Activated T-helper 2 cell treated with anti-CD3 and anti-CD28 coated beads, Interferon-gamma antibody, Interleukin-2, Interleukin-4, amounts not matched to agents 10 μg/mL and 5 μg/mL and 100 μg/mL, durations not matched to agents 14 hours and 24 hours and 36 hours (primary cell): ENCODE measurements around the gene LINGO1. TPM values are rescaled to one million over a fixed set of nuclear protein-coding genes. Genes with fewer than 3 reads are reported as not detected.

Experiments
- DNase-seq: peaks from one replicate; pipeline ENCODE4 v3.0.0; 2021; ENCODE audit warnings: low spot score
- H3K27ac Mint-ChIP-seq: one replicate; pipeline ENCODE4 v1.8.0; 2021; ENCODE audit warnings: mixed read lengths
- H3K27me3 Mint-ChIP-seq: one replicate; pipeline ENCODE4 v1.8.0; 2021; ENCODE audit warnings: low read depth, mixed read lengths
- H3K36me3 Mint-ChIP-seq: one replicate; pipeline ENCODE4 v1.8.0; 2021; ENCODE audit warnings: low read depth, mixed read lengths
- H3K4me1 Mint-ChIP-seq: one replicate; pipeline ENCODE4 v1.8.0; 2021; ENCODE audit warnings: low read depth, mixed read lengths
- H3K4me3 Mint-ChIP-seq: one replicate; pipeline ENCODE4 v1.8.0; 2021; ENCODE audit warnings: low read depth, mild to moderate bottlenecking, moderate library complexity, mixed read lengths
- H3K9me3 Mint-ChIP-seq: one replicate; pipeline ENCODE4 v1.8.0; 2021; ENCODE audit warnings: mixed read lengths
- intact Hi-C: fragments of 100-400 bp; cut with micrococcal nuclease; formaldehyde crosslinking; loops from one replicate; pipeline ENCODE4 v1.15.1; 2023
- total RNA-seq: library from RNA; stranded (reverse); gene quantifications from 2 replicates; pipeline ENCODE4 v1.2.3, GENCODE V29; 2022

LINGO1 gene
- total RNA-seq: not detected in 2 replicates

GRCh38 chr15:77632534-77633133, at the start of gene LINGO1:
Gene LINGO1, minus strand, starts transcription at chr15:77632912. Its CDS starts 597 bp downstream, at chr15:77632315.
- no peak within 1 kb of the TSS for H3K27ac Mint-ChIP-seq
- intact Hi-C loops: no loop called here
- no peaks in the 10 kb centered on the region for H3K9me3 Mint-ChIP-seq
- H3K4me1 Mint-ChIP-seq: peaks cover 7% of the 10 kb centered on the region
- no peak for DNase-seq
- H3K4me3 Mint-ChIP-seq: no peak within 1 kb of the TSS
- no peaks in the 10 kb centered on the region for H3K36me3 Mint-ChIP-seq
- peaks cover 47% of the 10 kb centered on the region for H3K27me3 Mint-ChIP-seq

- intact Hi-C loops: no loop called here
- H3K27ac Mint-ChIP-seq: no peak overlapping the region
- no peak overlapping the region for H3K4me3 Mint-ChIP-seq
- H3K27me3 Mint-ChIP-seq: no peaks in the 10 kb centered on the region
- no peaks in the 10 kb centered on the region for H3K4me1 Mint-ChIP-seq
- no peaks in the 10 kb centered on the region for H3K36me3 Mint-ChIP-seq
- H3K9me3 Mint-ChIP-seq: no peaks in the 10 kb centered on the region
- no peak for DNase-seq
Measured at GRCh38 chr15:77681362-77681761, 48.6 kb upstream of the LINGO1 start.

- no peak overlapping the region for H3K27ac Mint-ChIP-seq
- H3K36me3 Mint-ChIP-seq: no peaks in the 10 kb centered on the region
- intact Hi-C loops: no loop called here
- no peaks in the 10 kb centered on the region for H3K9me3 Mint-ChIP-seq
- no peaks in the 10 kb centered on the region for H3K4me1 Mint-ChIP-seq
- no peaks in the 10 kb centered on the region for H3K27me3 Mint-ChIP-seq
- no peak for DNase-seq
- H3K4me3 Mint-ChIP-seq: no peak overlapping the region
Measured at GRCh38 chr15:77676569-77677375, 44.1 kb upstream of the LINGO1 start.

GRCh38 chr15:77675806-77676415, 43.2 kb upstream of the LINGO1 start:
- Mint-ChIP-seq H3K36me3 (no peaks in the 10 kb centered on the region), H3K4me1 (no peaks in the 10 kb centered on the region)

GRCh38 chr15:77674327-77674726, 41.6 kb upstream of the LINGO1 start:
- no peak for DNase-seq
- Mint-ChIP-seq H3K4me3 (no peak overlapping the region), H3K27me3 (peaks cover under 1% of the 10 kb centered on the region), H3K9me3 (no peaks in the 10 kb centered on the region), H3K27ac (no peak overlapping the region), H3K36me3 (no peaks in the 10 kb centered on the region), H3K4me1 (no peaks in the 10 kb centered on the region)
- intact Hi-C loops: no loop called here

More at GRCh38 chr15:77675806-77676415, 43.2 kb upstream of the LINGO1 start:
- H3K27ac Mint-ChIP-seq: no peak overlapping the region
- no peak for DNase-seq
- no peaks in the 10 kb centered on the region for H3K27me3 Mint-ChIP-seq
- intact Hi-C loops: no loop called here
- H3K9me3 Mint-ChIP-seq: no peaks in the 10 kb centered on the region
- H3K4me3 Mint-ChIP-seq: no peak overlapping the region

- no peak overlapping the region for H3K27ac Mint-ChIP-seq
- no peak for DNase-seq
- no peaks in the 10 kb centered on the region for H3K36me3 Mint-ChIP-seq
- intact Hi-C loops: no loop called here
- H3K27me3 Mint-ChIP-seq: peaks cover 2% of the 10 kb centered on the region
- H3K9me3 Mint-ChIP-seq: no peaks in the 10 kb centered on the region
- H3K4me3 Mint-ChIP-seq: no peak overlapping the region
- H3K4me1 Mint-ChIP-seq: no peaks in the 10 kb centered on the region
Measured at GRCh38 chr15:77673866-77674265, 41.2 kb upstream of the LINGO1 start.

GRCh38 chr15:77672135-77672534, 39.4 kb upstream of the LINGO1 start:
- DNase-seq: no peak
- Mint-ChIP-seq H3K27ac (no peak overlapping the region), H3K4me1 (no peaks in the 10 kb centered on the region), H3K9me3 (no peaks in the 10 kb centered on the region), H3K4me3 (no peak overlapping the region), H3K27me3 (peaks cover 2% of the 10 kb centered on the region), H3K36me3 (no peaks in the 10 kb centered on the region)
- intact Hi-C loops: no loop called here

GRCh38 chr15:77671362-77672056, 38.8 kb upstream of the LINGO1 start:
- Mint-ChIP-seq H3K4me1 (no peaks in the 10 kb centered on the region), H3K4me3 (no peak overlapping the region), H3K9me3 (no peaks in the 10 kb centered on the region), H3K27me3 (peaks cover 4% of the 10 kb centered on the region), H3K36me3 (no peaks in the 10 kb centered on the region), H3K27ac (no peak overlapping the region)
- DNase-seq: no peak
- intact Hi-C loops: no loop called here

GRCh38 chr15:77670558-77671361, 38.0 kb upstream of the LINGO1 start:
- Mint-ChIP-seq H3K27ac (no peak overlapping the region), H3K36me3 (no peaks in the 10 kb centered on the region), H3K4me3 (no peak overlapping the region), H3K27me3 (peaks cover 4% of the 10 kb centered on the region), H3K9me3 (no peaks in the 10 kb centered on the region), H3K4me1 (no peaks in the 10 kb centered on the region)
- no peak for DNase-seq
- intact Hi-C loops: no loop called here

GRCh38 chr15:77669896-77670295, 37.2 kb upstream of the LINGO1 start:
- no peak for DNase-seq
- Mint-ChIP-seq H3K27me3 (peaks cover 4% of the 10 kb centered on the region), H3K36me3 (no peaks in the 10 kb centered on the region), H3K9me3 (no peaks in the 10 kb centered on the region), H3K4me3 (no peak overlapping the region), H3K27ac (no peak overlapping the region), H3K4me1 (no peaks in the 10 kb centered on the region)
- intact Hi-C loops: no loop called here

- no peaks in the 10 kb centered on the region for H3K9me3 Mint-ChIP-seq
- no peak for DNase-seq
- H3K4me1 Mint-ChIP-seq: no peaks in the 10 kb centered on the region
- H3K27me3 Mint-ChIP-seq: peaks cover 4% of the 10 kb centered on the region
- intact Hi-C loops: no loop called here
- H3K36me3 Mint-ChIP-seq: no peaks in the 10 kb centered on the region
- H3K27ac Mint-ChIP-seq: no peak overlapping the region
- H3K4me3 Mint-ChIP-seq: no peak overlapping the region
Measured at GRCh38 chr15:77667338-77668234, 34.9 kb upstream of the LINGO1 start.
